ENCODE data around the gene PLPPR4.

DNA sequence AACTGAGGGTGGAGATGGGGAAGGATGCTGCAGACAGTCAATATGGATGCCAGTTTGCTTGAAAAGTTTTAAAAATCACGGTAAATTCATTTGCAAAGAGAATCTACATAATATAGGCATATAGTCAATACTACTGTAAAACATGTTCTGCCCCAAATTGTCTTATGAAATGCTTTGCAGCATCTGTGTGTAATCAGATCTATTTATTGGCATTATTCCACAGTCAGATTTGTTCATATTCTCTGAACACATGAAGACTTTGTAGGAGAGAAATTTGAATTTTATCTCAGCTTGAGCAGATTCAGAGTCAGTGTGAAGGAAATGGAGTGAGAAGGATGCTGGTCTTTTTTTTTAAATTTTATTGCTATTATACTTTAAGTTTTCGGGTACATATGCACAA, 88.5 kb downstream of the PLPPR4 start:
- TF ChIP-seq, protein P1, sequence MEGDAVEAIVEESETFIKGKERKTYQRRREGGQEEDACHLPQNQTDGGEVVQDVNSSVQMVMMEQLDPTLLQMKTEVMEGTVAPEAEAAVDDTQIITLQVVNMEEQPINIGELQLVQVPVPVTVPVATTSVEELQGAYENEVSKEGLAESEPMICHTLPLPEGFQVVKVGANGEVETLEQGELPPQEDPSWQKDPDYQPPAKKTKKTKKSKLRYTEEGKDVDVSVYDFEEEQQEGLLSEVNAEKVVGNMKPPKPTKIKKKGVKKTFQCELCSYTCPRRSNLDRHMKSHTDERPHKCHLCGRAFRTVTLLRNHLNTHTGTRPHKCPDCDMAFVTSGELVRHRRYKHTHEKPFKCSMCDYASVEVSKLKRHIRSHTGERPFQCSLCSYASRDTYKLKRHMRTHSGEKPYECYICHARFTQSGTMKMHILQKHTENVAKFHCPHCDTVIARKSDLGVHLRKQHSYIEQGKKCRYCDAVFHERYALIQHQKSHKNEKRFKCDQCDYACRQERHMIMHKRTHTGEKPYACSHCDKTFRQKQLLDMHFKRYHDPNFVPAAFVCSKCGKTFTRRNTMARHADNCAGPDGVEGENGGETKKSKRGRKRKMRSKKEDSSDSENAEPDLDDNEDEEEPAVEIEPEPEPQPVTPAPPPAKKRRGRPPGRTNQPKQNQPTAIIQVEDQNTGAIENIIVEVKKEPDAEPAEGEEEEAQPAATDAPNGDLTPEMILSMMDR (IDR thresholded peaks at IDR 0.05): no peak
- no peak for TF ChIP-seq POLR2A (IDR thresholded peaks at IDR 0.05)

Measured in heart left ventricle (tissue), 13 donors.